ENCODE results near the gene TAX1BP1. TPM values are rescaled to one million over a fixed set of nuclear protein-coding genes. Genes with fewer than 3 reads are reported as not detected.

Gene TAX1BP1
- polyA plus RNA-seq: 90.2 TPM

GRCh38 chr7:27739909-27740448 lies at the start of gene TAX1BP1:
Gene TAX1BP1, plus strand, starts transcription at chr7:27740162. Its CDS starts 8,363 bp downstream, at chr7:27748525.
- no peaks in the 10 kb centered on the region for H3K27me3 Mint-ChIP-seq
- peaks cover 25 to 35% (median 34%) of the 10 kb centered on the region in 3 donors for H3K4me1 Mint-ChIP-seq
- H3K36me3 Mint-ChIP-seq: no peaks in the 10 kb centered on the region
- no peaks in the 10 kb centered on the region for H3K9me3 Mint-ChIP-seq
- peak within 1 kb of the TSS; percentile 96 to 99 (median 99) for H3K27ac Mint-ChIP-seq
- H3K4me3 Mint-ChIP-seq: peak within 1 kb of the TSS; percentile 97 to 99 (median 98)

DNA sequence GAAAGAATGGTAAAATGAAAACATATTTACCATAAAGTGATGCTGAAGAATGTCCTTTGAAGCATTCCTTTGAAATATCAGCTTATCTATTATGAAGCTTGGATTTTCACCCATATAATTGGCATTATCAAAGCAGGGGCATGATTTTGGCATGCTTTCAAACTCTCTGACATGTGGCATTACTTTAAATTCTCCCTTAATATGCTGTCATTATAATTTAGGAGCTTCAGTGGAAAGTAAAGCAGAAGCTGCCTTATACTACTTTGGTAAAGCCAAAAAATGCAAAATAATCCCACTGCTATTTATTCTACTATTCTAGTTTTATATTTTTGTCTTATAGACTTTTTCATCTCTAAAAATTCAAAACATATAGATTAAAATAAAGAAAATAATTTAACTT lies 49.3 kb upstream of the TAX1BP1 start:
- peaks cover 0 to 4% (median 2%) of the 10 kb centered on the region in 3 donors for H3K4me1 Mint-ChIP-seq
- H3K4me3 Mint-ChIP-seq: no peak overlapping the region
- H3K9me3 Mint-ChIP-seq: no peaks in the 10 kb centered on the region
- no peaks in the 10 kb centered on the region for H3K36me3 Mint-ChIP-seq
- peak overlapping the region in 1 of 3 donors; percentile 71 for H3K27ac Mint-ChIP-seq
- peaks cover 7% of the 10 kb centered on the region for H3K27me3 Mint-ChIP-seq

- H3K27me3 Mint-ChIP-seq: peaks cover 2% of the 10 kb centered on the region
- H3K36me3 Mint-ChIP-seq: no peaks in the 10 kb centered on the region
- no peaks in the 10 kb centered on the region for H3K9me3 Mint-ChIP-seq
- H3K4me1 Mint-ChIP-seq: peaks cover 13 to 15% (median 14%) of the 10 kb centered on the region in 3 donors
- H3K27ac Mint-ChIP-seq: no peak overlapping the region
- H3K4me3 Mint-ChIP-seq: no peak overlapping the region
These were observed 46.2 kb upstream of the TAX1BP1 start for GRCh38 chr7:27693794-27694193.

DNA sequence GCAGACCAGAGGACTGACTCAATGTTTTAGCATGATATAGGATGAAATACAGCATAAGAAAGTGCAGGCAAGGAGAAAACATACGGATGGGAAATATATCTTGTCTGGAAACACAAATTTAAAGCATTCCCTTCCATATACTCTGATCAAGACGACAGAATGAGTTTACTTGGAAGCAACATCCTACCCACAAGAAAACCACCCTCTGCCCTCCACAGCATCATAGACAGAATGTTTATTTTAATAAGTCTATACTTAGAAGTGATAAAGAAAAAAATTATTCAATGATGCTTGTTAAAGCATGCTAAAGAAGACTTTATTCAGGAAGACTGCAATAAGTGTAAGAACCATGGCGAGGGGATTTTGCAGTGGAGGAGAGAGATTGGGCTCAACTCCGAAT lies 44.9 kb upstream of the TAX1BP1 start:
- no peak overlapping the region for H3K4me3 Mint-ChIP-seq
- H3K4me1 Mint-ChIP-seq: peaks cover 11 to 15% (median 14%) of the 10 kb centered on the region in 3 donors
- H3K36me3 Mint-ChIP-seq: no peaks in the 10 kb centered on the region
- no peaks in the 10 kb centered on the region for H3K9me3 Mint-ChIP-seq
- H3K27me3 Mint-ChIP-seq: no peaks in the 10 kb centered on the region
- H3K27ac Mint-ChIP-seq: no peak overlapping the region

DNA sequence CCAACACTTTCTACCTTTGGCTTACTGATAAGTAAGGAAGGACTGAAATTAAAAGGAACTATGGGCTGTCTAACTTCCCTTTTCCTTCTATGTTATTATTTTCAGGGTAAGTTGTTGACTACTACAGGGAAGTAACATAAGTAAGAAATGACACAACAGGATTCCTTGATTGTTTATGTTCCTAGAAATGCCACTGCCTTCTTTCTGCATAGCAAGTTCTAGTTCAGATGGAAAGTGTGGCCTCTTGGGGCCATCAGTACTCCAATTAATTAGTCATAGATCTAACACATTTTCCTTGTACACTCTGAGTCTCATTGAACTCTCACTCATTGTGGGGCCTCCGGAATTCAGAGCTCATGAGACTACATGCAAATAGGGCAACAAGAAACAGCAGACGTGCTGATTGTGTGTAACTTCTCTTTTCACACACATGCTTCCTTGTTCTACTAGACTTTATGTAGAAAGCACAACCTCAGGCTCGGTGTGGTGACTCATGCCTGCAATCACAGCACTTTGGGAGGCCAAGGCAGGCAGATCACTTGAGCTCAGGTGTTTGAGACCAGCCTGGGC lies 42.0 kb upstream of the TAX1BP1 start:
- H3K27ac Mint-ChIP-seq: peak overlapping the region; percentile 28 to 91 (median 89)
- peaks cover 4% of the 10 kb centered on the region for H3K27me3 Mint-ChIP-seq
- H3K4me1 Mint-ChIP-seq: peaks cover 11 to 15% (median 14%) of the 10 kb centered on the region in 3 donors
- H3K4me3 Mint-ChIP-seq: peak overlapping the region; percentile 15 to 70 (median 46)
- no peaks in the 10 kb centered on the region for H3K36me3 Mint-ChIP-seq
- H3K9me3 Mint-ChIP-seq: no peaks in the 10 kb centered on the region

DNA sequence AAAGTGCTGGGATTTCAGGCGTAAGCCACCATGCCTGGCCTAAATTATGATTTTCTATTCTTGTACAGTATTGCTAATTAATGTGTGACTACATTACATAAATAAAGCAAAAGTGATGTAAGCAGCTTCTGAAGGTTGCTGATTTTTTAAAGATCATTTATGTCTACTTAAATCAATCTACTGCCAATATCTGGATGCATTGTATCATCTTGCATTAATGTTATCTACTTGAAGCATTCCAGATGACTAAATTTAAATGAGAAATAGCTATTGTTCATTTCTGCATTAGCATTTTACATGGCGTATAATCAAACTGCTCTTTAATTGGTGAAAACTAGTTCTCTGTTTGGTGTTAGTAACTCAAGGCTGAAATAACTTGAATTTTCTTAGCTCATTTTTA lies 40.2 kb upstream of the TAX1BP1 start:
- no peak overlapping the region for H3K27ac Mint-ChIP-seq
- no peaks in the 10 kb centered on the region for H3K36me3 Mint-ChIP-seq
- no peak overlapping the region for H3K4me3 Mint-ChIP-seq
- no peaks in the 10 kb centered on the region for H3K9me3 Mint-ChIP-seq
- peaks cover 4% of the 10 kb centered on the region for H3K27me3 Mint-ChIP-seq
- peaks cover 11 to 15% (median 14%) of the 10 kb centered on the region in 3 donors for H3K4me1 Mint-ChIP-seq

GRCh38 chr7:27700501-27700900 lies 39.5 kb upstream of the TAX1BP1 start:
- peaks cover 7% of the 10 kb centered on the region for H3K27me3 Mint-ChIP-seq

GRCh38 chr7:27703181-27703580 lies 36.8 kb upstream of the TAX1BP1 start:
- Mint-ChIP-seq H3K9me3 (no peaks in the 10 kb centered on the region), H3K27me3 (peaks cover 7% of the 10 kb centered on the region), H3K27ac (no peak overlapping the region)

More at GRCh38 chr7:27700501-27700900, 39.5 kb upstream of the TAX1BP1 start:
- peaks cover 1% of the 10 kb centered on the region for H3K36me3 Mint-ChIP-seq
- peaks cover 10 to 15% (median 11%) of the 10 kb centered on the region in 3 donors for H3K4me1 Mint-ChIP-seq
- H3K9me3 Mint-ChIP-seq: no peaks in the 10 kb centered on the region
- H3K4me3 Mint-ChIP-seq: no peak overlapping the region
- no peak overlapping the region for H3K27ac Mint-ChIP-seq

DNA sequence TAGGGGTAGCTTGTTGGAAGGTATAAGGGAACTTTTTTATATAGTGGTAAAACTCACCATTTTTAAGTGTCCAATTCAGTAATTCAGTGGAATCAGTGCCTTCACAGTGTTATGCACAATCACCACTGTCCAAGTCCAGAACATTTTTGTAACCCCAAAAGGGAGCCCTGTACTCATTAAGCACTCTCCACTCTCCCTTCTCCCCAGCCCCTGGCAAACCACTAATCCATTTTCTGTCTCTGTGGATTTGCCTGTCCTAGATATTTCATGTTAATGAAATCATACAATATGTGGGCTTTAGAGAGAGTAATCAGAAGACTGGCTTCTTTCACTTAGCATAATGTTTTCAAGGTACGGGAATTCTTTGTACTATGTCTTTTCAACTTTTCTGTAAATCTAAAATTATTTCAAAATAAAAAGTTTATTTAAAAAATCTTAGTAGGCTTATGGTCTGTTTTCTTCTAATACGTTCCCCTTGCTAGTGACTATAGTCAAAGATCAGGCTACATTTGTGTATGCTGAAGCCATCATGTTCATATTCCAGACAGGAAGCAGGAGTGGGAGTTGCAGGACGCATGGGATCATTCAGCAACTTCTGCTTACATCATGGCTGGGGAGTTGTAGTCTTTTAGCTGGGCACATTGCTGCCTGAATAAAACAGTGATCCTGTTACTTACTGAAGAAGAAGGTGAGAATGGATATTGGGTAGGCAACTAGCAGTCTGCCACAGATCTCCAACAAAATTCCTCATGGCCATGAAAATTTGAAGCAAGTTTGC lies 35.4 kb upstream of the TAX1BP1 start:
- no peak overlapping the region for H3K27ac Mint-ChIP-seq
- H3K4me3 Mint-ChIP-seq: no peak overlapping the region
- H3K27me3 Mint-ChIP-seq: peaks cover 7% of the 10 kb centered on the region
- H3K4me1 Mint-ChIP-seq: no peaks in the 10 kb centered on the region
- no peaks in the 10 kb centered on the region for H3K9me3 Mint-ChIP-seq
- peaks cover 1% of the 10 kb centered on the region for H3K36me3 Mint-ChIP-seq

More at GRCh38 chr7:27703181-27703580, 36.8 kb upstream of the TAX1BP1 start:
- H3K4me3 Mint-ChIP-seq: no peak overlapping the region
- peaks cover under 1 to 5% (median 4%) of the 10 kb centered on the region in 3 donors for H3K4me1 Mint-ChIP-seq
- peaks cover 1% of the 10 kb centered on the region for H3K36me3 Mint-ChIP-seq

DNA sequence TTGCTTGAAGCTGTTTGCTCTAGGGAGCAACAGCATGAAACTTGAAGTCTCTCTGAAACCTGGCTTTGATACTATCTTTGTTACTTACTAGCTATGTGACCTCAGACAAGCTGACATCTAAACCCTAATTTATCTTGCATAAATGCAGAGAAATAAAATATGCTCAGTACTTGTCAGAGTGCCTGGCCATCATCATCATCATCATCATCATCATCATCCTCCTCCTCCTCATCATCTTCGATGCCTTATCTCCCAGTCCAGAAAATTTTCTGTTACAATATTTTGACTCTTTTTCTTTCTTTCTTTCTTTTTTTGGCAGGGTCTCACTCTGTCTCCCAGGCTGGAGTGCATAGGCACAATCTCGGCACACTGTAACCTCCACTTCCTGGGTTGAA lies 34.8 kb upstream of the TAX1BP1 start:
- no peak overlapping the region for H3K4me3 Mint-ChIP-seq
- H3K4me1 Mint-ChIP-seq: no peaks in the 10 kb centered on the region
- H3K36me3 Mint-ChIP-seq: peaks cover 1% of the 10 kb centered on the region
- no peak overlapping the region for H3K27ac Mint-ChIP-seq
- H3K27me3 Mint-ChIP-seq: peaks cover 7% of the 10 kb centered on the region
- H3K9me3 Mint-ChIP-seq: no peaks in the 10 kb centered on the region

GRCh38 chr7:27708485-27708884 lies 31.5 kb upstream of the TAX1BP1 start:
- H3K4me1 Mint-ChIP-seq: peaks cover 4 to 5% (median 5%) of the 10 kb centered on the region in 3 donors
- H3K27me3 Mint-ChIP-seq: peaks cover 3% of the 10 kb centered on the region
- no peak overlapping the region for H3K27ac Mint-ChIP-seq
- peaks cover 0 to 6% (median 0%) of the 10 kb centered on the region in 3 donors for H3K9me3 Mint-ChIP-seq
- peaks cover 1% of the 10 kb centered on the region for H3K36me3 Mint-ChIP-seq
- no peak overlapping the region for H3K4me3 Mint-ChIP-seq

GRCh38 chr7:27709137-27710075 lies 30.6 kb upstream of the TAX1BP1 start:
- Mint-ChIP-seq H3K36me3 (peaks cover 1% of the 10 kb centered on the region), H3K27me3 (peaks cover 3% of the 10 kb centered on the region), H3K9me3 (peaks cover 0 to 6% (median 0%) of the 10 kb centered on the region in 3 donors), H3K4me3 (no peak overlapping the region), H3K27ac (no peak overlapping the region), H3K4me1 (peaks cover 4 to 5% (median 5%) of the 10 kb centered on the region in 3 donors)

- Mint-ChIP-seq H3K27me3 (peaks cover 5% of the 10 kb centered on the region), H3K4me3 (no peak overlapping the region), H3K27ac (no peak overlapping the region), H3K9me3 (peaks cover 0 to 6% (median 0%) of the 10 kb centered on the region in 3 donors), H3K36me3 (no peaks in the 10 kb centered on the region), H3K4me1 (peaks cover 4 to 5% (median 5%) of the 10 kb centered on the region in 3 donors)
These were observed 27.7 kb upstream of the TAX1BP1 start for GRCh38 chr7:27712217-27712616.

DNA sequence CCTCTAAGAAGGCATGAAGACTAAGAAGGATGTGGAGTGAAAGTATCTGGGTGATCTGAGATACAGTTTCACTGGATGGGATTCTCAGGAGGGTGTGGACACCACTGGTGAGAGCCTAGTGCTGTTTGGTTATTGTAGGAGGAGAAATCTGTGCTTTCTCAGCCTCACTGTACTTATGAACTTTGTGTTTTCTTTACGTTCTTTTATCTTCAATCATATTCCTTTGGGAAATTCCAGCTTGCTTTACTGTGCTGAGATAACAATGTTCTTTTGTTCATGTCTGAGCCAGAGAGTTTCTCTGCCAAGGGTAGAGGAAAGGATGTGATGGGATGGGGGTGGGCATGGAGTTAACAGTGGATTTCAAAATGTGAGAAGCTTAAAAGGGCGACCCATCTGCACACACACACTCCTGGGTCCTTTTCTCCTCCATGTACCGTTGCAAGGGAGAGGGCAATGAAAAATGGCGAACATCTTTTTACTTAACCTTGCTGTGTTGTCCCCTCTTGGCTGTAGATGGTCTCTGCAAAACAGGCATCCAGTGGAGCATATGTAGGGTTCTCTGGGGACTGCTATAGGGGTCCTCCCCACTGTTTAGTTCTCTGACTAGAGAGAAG lies 25.0 kb upstream of the TAX1BP1 start:
- Mint-ChIP-seq H3K4me3 (no peak overlapping the region), H3K9me3 (peaks cover 0 to 6% (median 0%) of the 10 kb centered on the region in 3 donors), H3K27me3 (peaks cover 5% of the 10 kb centered on the region), H3K4me1 (peaks cover 4 to 5% (median 5%) of the 10 kb centered on the region in 3 donors), H3K36me3 (no peaks in the 10 kb centered on the region), H3K27ac (no peak overlapping the region)

Data from IgD-negative memory B cell (primary cell).